Liver (tissue), 9 donors: ENCODE data around the gene GABARAPL1. TPM values are rescaled to one million over a fixed set of nuclear protein-coding genes. Genes with fewer than 3 reads are reported as not detected.

Experiments used
- DNase-seq: peaks from one replicate; pipeline ENCODE4 v3.0.0-alpha.2; 2017; ENCODE audit warnings: low spot score
- H3K27ac ChIP-seq, 2 donors: one replicate each; pipeline ENCODE4 v1.7.0; 2013; ENCODE audit warnings: inconsistent platforms in 2 of 2, low read length in 2 of 2, control low read depth in 1 of 2, low read depth in 1 of 2, mild to moderate bottlenecking in 1 of 2
- H3K27me3 ChIP-seq, 4 donors: one replicate each; pipeline versions ENCODE4 v1.6.1 to v1.7.0; 2013; ENCODE audit warnings: low read length in 3 of 4, inconsistent platforms in 1 of 4, mild to moderate bottlenecking in 1 of 4, moderate library complexity in 1 of 4; ENCODE audit not compliant: control insufficient read depth in 4 of 4, insufficient read depth in 4 of 4
- H3K36me3 ChIP-seq, 4 donors: one replicate each; pipeline versions ENCODE4 v1.6.1 to v1.7.0; 2013; ENCODE audit warnings: low read length in 3 of 4, mild to moderate bottlenecking in 3 of 4, low read depth in 1 of 4, moderate library complexity in 1 of 4; ENCODE audit not compliant: control insufficient read depth in 4 of 4, insufficient read depth in 3 of 4
- H3K4me1 ChIP-seq, 4 donors: one replicate each; pipeline versions ENCODE4 v1.6.1 to v1.7.0; 2013; ENCODE audit warnings: low read length in 3 of 4, mild to moderate bottlenecking in 3 of 4, moderate library complexity in 1 of 4; ENCODE audit not compliant: control insufficient read depth in 4 of 4, insufficient read depth in 4 of 4
- H3K4me3 ChIP-seq, 3 donors: one replicate each; pipeline versions ENCODE4 v1.6.1 to v1.7.0; 2013; ENCODE audit warnings: low read length in 3 of 3, control low read depth in 1 of 3, low read depth in 1 of 3, mild to moderate bottlenecking in 1 of 3
- H3K9ac ChIP-seq, 2 donors: one replicate each; pipeline ENCODE4 v1.7.0; 2013; ENCODE audit warnings: low read length in 2 of 2, mild to moderate bottlenecking in 2 of 2, moderate library complexity in 2 of 2, control low read depth in 1 of 2, low read depth in 1 of 2
- H3K9me3 ChIP-seq, 4 donors: one replicate each; pipeline versions ENCODE4 v1.6.1 to v1.7.0; 2013; ENCODE audit warnings: low read length in 3 of 4; ENCODE audit not compliant: control insufficient read depth in 4 of 4
- EGR1 ChIP-seq, 2 donors: IDR thresholded peaks; 2 replicates each; pipeline ENCODE4 v1.6.1; 2016 to 2018; ENCODE audit warnings: antibody characterized with exemption in 2 of 2, low read depth in 2 of 2
- FOXA1 ChIP-seq: IDR thresholded peaks from 2 replicates; pipeline ENCODE4 v1.6.1; 2016; ENCODE audit warnings: antibody characterized with exemption
- FOXA2 ChIP-seq: IDR thresholded peaks from 2 replicates; pipeline ENCODE4 v1.6.1; 2016; ENCODE audit warnings: antibody characterized with exemption
- GABPA ChIP-seq, 2 donors: IDR thresholded peaks in 1 of 2; conservative IDR thresholded peaks in 1 of 2; 2 replicates each; pipeline ENCODE4 v1.6.1; 2016; ENCODE audit warnings: antibody characterized with exemption in 2 of 2, mild to moderate bottlenecking in 1 of 2, moderate library complexity in 1 of 2
- HNF4A ChIP-seq, 2 donors: conservative IDR thresholded peaks; 2 replicates each; pipeline ENCODE4 v1.6.1; 2016; ENCODE audit warnings: antibody characterized with exemption in 2 of 2, mild to moderate bottlenecking in 2 of 2
- HNF4G ChIP-seq: IDR thresholded peaks from 2 replicates; pipeline ENCODE4 v1.6.1; 2016; ENCODE audit warnings: antibody characterized with exemption
- NR2F2 ChIP-seq: IDR thresholded peaks from 2 replicates; pipeline ENCODE4 v1.6.1; 2016; ENCODE audit warnings: antibody characterized with exemption
- RAD21 ChIP-seq, 2 donors: IDR thresholded peaks; 2 replicates each; pipeline ENCODE4 v1.6.1; 2016; ENCODE audit warnings: antibody characterized with exemption in 2 of 2, mild to moderate bottlenecking in 2 of 2
- RXRA ChIP-seq, 2 donors: IDR thresholded peaks; 2 replicates each; pipeline ENCODE4 v1.6.1; 2017 to 2018; ENCODE audit warnings: antibody characterized with exemption in 2 of 2, mild to moderate bottlenecking in 1 of 2
- SP1 ChIP-seq: IDR thresholded peaks from 2 replicates; pipeline ENCODE4 v1.6.1; 2018; ENCODE audit warnings: antibody characterized with exemption, mild to moderate bottlenecking
- TAF1 ChIP-seq: conservative IDR thresholded peaks from 2 replicates; pipeline ENCODE4 v1.6.1; 2016; ENCODE audit warnings: antibody characterized with exemption, mild to moderate bottlenecking
- WGBS: extraction: QIAGEN DNeasy Blood & Tissue Kit; methylation state at CpG from one replicate; pipeline ENCODE4 v1.1.7; 2013; 5-methylcytosine and 5-hydroxymethylcytosine counted together
- polyA plus RNA-seq, 2 donors: library from polyadenylated mRNA; stranded (reverse) in 1 of 2; unstranded in 1 of 2; fragments of 200-250 nt in 1 of 2; fragments of >200 nt in 1 of 2; fragmentation: Nextera tagmentation in 1 of 2; extraction: Ambion mirVana in 1 of 2; gene quantifications; one replicate each; pipeline versions ENCODE4 v1.2.1 to v1.2.3, GENCODE V29; 2013 to 2015
- total RNA-seq, 2 donors: library from RNA; depleted of rRNA; stranded (reverse); fragments of >200 nt; gene quantifications; one replicate each; pipeline ENCODE4 v1.2.3, GENCODE V29; 2014
- TF ChIP-seq, protein P1 (sequence below): fragments of 150-350 bp; IDR thresholded peaks from 2 replicates; pipeline ENCODE4 v1.5.1; 2017; ENCODE audit warnings: improper control_type of control experiment, low read depth, low read length; ENCODE audit not compliant: missing input control
- TF ChIP-seq, protein P2 (sequence below): IDR thresholded peaks from 2 replicates; pipeline ENCODE4 v1.6.1; 2016; ENCODE audit warnings: antibody characterized with exemption
- TF ChIP-seq, protein P3 (sequence below): IDR thresholded peaks from 2 replicates; pipeline ENCODE4 v1.6.1; 2016; ENCODE audit warnings: antibody characterized with exemption
- TF ChIP-seq, protein P4 (sequence below): IDR thresholded peaks from 2 replicates; pipeline ENCODE4 v1.6.1; 2016; ENCODE audit warnings: antibody characterized with exemption
- TF ChIP-seq, protein P5 (sequence below): IDR thresholded peaks from 2 replicates; pipeline ENCODE4 v1.6.1; 2016; ENCODE audit warnings: antibody characterized with exemption, mild to moderate bottlenecking
- donor health status: healthy.
- donor health status: healthy.
- donor health status: healthy.
- donor health status: healthy.
- donor health status: healthy.

Gene GABARAPL1
- total and polyA plus RNA-seq, 4 donors: 18.0 to 118 (median 53.0) TPM

DNA sequence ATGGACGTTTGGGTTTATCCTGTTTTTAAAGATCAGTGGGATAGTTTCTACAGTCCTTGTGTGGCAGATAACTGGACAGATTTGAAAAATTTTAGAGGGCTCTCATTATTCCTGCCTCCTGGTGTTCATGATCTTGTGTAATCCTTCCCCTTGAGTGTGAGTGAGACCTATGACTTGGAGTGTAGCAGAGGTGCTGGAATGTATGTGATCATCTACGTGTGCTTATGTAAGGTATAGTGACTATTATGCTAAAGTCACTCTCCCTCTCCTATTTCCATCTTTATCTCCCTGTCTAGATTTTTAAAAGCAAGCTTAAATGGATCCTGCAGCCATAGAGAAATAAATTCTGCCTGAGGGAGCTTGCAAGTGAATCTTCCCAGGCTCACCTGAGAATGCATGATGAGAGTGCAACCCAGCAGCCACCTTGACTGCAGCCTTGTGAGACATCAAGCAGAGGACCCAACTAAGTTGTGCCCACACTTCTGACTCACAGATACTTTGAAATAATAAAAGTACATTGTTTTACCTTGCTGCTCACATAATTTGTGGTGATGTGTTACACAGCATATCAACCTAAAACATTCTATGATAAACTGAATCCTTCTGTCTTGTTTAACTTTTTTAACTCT is 37.6 kb upstream of the GABARAPL1 start:
- Histone ChIP-seq H3K9me3 (no peaks in the 10 kb centered on the region), H3K27me3 (peaks cover 0 to 3% (median 0%) of the 10 kb centered on the region in 4 donors), H3K4me3 (no peak overlapping the region), H3K9ac (no peak overlapping the region), H3K27ac (no peak overlapping the region), H3K4me1 (no peaks in the 10 kb centered on the region), H3K36me3 (no peaks in the 10 kb centered on the region)
- no peak for DNase-seq
- WGBS: 76% methylated on average over 2 of the region's 2 CpGs
- TF ChIP-seq, protein P1, sequence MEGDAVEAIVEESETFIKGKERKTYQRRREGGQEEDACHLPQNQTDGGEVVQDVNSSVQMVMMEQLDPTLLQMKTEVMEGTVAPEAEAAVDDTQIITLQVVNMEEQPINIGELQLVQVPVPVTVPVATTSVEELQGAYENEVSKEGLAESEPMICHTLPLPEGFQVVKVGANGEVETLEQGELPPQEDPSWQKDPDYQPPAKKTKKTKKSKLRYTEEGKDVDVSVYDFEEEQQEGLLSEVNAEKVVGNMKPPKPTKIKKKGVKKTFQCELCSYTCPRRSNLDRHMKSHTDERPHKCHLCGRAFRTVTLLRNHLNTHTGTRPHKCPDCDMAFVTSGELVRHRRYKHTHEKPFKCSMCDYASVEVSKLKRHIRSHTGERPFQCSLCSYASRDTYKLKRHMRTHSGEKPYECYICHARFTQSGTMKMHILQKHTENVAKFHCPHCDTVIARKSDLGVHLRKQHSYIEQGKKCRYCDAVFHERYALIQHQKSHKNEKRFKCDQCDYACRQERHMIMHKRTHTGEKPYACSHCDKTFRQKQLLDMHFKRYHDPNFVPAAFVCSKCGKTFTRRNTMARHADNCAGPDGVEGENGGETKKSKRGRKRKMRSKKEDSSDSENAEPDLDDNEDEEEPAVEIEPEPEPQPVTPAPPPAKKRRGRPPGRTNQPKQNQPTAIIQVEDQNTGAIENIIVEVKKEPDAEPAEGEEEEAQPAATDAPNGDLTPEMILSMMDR: no peak
- TF ChIP-seq, protein P2, sequence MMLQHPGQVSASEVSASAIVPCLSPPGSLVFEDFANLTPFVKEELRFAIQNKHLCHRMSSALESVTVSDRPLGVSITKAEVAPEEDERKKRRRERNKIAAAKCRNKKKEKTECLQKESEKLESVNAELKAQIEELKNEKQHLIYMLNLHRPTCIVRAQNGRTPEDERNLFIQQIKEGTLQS: no peak
- TF ChIP-seq, protein P3, sequence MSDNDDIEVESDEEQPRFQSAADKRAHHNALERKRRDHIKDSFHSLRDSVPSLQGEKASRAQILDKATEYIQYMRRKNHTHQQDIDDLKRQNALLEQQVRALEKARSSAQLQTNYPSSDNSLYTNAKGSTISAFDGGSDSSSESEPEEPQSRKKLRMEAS: no peak
- no peak for TF ChIP-seq RAD21 (IDR thresholded peaks at IDR 0.05)
- TF ChIP-seq EGR1 (IDR thresholded peaks at IDR 0.05; ENCODE audit: low read depth in 2 of 2): no peak
- TF ChIP-seq, protein P4, sequence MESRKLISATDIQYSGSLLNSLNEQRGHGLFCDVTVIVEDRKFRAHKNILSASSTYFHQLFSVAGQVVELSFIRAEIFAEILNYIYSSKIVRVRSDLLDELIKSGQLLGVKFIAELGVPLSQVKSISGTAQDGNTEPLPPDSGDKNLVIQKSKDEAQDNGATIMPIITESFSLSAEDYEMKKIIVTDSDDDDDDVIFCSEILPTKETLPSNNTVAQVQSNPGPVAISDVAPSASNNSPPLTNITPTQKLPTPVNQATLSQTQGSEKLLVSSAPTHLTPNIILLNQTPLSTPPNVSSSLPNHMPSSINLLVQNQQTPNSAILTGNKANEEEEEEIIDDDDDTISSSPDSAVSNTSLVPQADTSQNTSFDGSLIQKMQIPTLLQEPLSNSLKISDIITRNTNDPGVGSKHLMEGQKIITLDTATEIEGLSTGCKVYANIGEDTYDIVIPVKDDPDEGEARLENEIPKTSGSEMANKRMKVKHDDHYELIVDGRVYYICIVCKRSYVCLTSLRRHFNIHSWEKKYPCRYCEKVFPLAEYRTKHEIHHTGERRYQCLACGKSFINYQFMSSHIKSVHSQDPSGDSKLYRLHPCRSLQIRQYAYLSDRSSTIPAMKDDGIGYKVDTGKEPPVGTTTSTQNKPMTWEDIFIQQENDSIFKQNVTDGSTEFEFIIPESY: no peak
- no peak for TF ChIP-seq HNF4A (conservative IDR thresholded peaks at IDR 0.05)
- no peak for TF ChIP-seq FOXA1
- TF ChIP-seq GABPA (IDR thresholded peaks at IDR 0.05 in 1 of 2, conservative IDR thresholded peaks at IDR 0.05 in 1 of 2): no peak
- TF ChIP-seq HNF4G: no peak
- no peak for TF ChIP-seq TAF1
- TF ChIP-seq NR2F2: no peak
- TF ChIP-seq, protein P5, sequence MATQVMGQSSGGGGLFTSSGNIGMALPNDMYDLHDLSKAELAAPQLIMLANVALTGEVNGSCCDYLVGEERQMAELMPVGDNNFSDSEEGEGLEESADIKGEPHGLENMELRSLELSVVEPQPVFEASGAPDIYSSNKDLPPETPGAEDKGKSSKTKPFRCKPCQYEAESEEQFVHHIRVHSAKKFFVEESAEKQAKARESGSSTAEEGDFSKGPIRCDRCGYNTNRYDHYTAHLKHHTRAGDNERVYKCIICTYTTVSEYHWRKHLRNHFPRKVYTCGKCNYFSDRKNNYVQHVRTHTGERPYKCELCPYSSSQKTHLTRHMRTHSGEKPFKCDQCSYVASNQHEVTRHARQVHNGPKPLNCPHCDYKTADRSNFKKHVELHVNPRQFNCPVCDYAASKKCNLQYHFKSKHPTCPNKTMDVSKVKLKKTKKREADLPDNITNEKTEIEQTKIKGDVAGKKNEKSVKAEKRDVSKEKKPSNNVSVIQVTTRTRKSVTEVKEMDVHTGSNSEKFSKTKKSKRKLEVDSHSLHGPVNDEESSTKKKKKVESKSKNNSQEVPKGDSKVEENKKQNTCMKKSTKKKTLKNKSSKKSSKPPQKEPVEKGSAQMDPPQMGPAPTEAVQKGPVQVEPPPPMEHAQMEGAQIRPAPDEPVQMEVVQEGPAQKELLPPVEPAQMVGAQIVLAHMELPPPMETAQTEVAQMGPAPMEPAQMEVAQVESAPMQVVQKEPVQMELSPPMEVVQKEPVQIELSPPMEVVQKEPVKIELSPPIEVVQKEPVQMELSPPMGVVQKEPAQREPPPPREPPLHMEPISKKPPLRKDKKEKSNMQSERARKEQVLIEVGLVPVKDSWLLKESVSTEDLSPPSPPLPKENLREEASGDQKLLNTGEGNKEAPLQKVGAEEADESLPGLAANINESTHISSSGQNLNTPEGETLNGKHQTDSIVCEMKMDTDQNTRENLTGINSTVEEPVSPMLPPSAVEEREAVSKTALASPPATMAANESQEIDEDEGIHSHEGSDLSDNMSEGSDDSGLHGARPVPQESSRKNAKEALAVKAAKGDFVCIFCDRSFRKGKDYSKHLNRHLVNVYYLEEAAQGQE: no peak
- no peak for TF ChIP-seq FOXA2
- TF ChIP-seq RXRA (IDR thresholded peaks at IDR 0.05): no peak
- no peak for TF ChIP-seq SP1
